ENCODE data around the gene FBLN2. TPM values are rescaled to one million over a fixed set of nuclear protein-coding genes. Genes with fewer than 3 reads are reported as not detected.

Gene FBLN2
- total and polyA plus RNA-seq, 4 donors, result 16.7 to 494 (median 68.4) TPM

DNA sequence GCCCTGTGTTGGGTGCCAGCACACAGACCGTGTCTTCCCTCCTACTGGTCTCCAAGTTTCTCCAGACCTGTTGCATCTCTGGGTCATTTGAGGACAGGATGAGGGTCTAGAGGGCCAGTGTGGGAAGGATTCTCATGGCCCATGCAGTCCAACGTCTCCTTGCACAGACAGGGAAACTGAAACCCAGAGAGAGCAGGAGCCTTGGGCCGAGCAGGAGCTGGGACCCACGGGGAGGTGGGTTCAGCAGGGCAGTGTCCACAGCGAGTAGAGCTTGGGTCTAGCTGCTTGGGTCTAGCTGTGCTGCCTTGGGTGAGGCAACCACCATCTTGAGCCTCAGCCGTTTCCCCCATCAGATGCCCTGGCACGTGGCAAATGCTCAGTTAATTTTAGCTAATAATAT, 36.5 kb upstream of the FBLN2 start:
- H3K27me3 ChIP-seq (ENCODE audit: control insufficient read depth in 1 of 2, insufficient read depth in 2 of 2, low read length in 1 of 2), result no peaks in the 10 kb centered on the region
- DNase-seq, result peak; percentile 21 to 34
- no peaks in the 10 kb centered on the region for H3K4me1 ChIP-seq (ENCODE audit: control insufficient read depth in 1 of 2, insufficient read depth in 2 of 2, low read length in 2 of 2)
- H3K36me3 ChIP-seq (ENCODE audit: control insufficient read depth in 1 of 2, insufficient read depth in 2 of 2, low read length in 1 of 2), result no peaks in the 10 kb centered on the region
- intact Hi-C loops (cut with DNase I), result no loop called here
- no peaks in the 10 kb centered on the region for H3K9me3 ChIP-seq (ENCODE audit: control insufficient read depth, low read length)
- no peak for ATAC-seq (ENCODE audit: low FRiP score)
- WGBS, 2 donors, result 81 to 93% methylated on average over 7 of the region's 7 CpGs
- no peak overlapping the region for H3K27ac ChIP-seq (ENCODE audit: low read depth in 1 of 2, low read length in 2 of 2)
- no peak overlapping the region for H3K4me3 ChIP-seq (ENCODE audit: low read length in 2 of 2)

DNA sequence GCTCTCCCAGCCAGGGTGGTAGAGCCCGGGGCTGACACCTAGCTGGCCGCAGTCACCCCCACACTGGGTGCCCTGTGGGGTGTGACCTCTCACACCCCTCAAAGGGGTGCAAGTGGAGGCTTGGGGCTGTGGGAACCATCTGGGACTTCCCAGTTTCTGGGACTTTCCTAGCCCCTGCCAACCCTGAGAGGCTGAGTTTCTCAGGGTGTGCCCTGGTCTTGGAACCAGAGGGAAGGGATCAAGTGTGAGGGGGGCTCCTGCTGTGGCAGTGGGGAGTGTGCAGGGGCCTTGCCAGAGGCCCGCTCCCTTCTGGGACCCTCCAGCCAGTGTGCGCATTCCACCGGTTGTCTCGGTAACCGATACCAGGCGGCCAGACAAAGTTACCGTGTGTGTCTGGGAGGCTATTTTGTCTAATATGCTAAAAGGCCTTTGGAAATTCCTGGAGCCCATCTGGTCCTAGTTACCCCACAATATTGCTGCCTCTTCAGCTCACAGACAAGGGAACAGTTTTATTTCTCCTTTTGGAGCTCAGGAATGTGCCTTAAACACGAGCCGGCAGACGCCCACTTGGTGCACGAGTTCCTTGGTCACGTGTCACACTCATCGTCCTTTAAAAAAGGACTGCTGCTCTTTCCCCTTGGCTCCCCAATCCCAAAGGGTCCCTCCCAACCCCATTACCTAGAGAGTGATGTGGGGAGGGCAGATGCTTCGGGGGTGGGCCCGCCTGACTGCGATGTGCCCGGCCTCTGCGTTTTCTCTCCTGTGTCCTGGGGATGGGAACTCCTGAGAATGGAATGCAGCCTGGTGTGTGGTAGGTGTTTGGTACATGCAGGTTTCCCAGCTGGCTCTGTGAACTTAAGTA, 35.6 kb upstream of the FBLN2 start:
- intact Hi-C loops (cut with DNase I), result no loop called here
- peak; percentile 42 for DNase-seq
- no peak overlapping the region for H3K27ac ChIP-seq (ENCODE audit: low read depth in 1 of 2, low read length in 2 of 2)

DNA sequence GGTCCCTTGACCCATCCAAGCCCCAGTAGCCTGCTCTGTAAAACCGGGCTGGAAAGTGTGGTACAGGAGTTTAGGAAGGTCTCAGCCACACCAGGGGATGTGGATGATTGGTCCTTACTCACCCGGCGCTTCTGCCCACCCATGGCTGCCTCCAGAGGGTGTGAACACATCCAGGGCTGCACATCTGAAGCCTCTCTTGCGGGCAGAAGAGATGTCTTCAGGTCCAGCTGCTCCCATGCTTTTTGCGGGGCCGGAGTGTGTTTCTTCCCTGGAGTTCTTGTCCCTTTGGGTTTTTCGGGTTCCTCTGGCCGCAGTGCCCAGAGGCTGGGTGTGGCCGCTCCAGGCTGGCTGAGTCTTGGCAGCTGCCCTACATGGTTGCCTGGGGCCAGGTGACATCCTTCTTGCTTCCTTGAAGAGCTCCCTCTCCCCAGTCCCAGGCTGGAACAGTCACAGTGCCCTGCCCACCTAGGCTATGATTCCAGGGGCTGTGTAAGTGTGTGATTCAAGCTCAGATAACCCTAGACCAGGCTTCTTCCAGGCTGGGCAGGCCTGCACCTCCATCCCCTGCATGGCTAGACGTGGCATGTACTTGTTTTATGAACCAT, 34.9 kb upstream of the FBLN2 start:
- no peak overlapping the region for H3K27ac ChIP-seq (ENCODE audit: low read depth in 1 of 2, low read length in 2 of 2)
- intact Hi-C loops (cut with DNase I), result no loop called here

More for the DNA sequence above, 35.6 kb upstream of the FBLN2 start:
- no peaks in the 10 kb centered on the region for H3K36me3 ChIP-seq (ENCODE audit: control insufficient read depth in 1 of 2, insufficient read depth in 2 of 2, low read length in 1 of 2)
- H3K4me1 ChIP-seq (ENCODE audit: control insufficient read depth in 1 of 2, insufficient read depth in 2 of 2, low read length in 2 of 2), result no peaks in the 10 kb centered on the region
- H3K9me3 ChIP-seq (ENCODE audit: control insufficient read depth, low read length), result no peaks in the 10 kb centered on the region
- no peak overlapping the region for H3K4me3 ChIP-seq (ENCODE audit: low read length in 2 of 2)
- WGBS, 2 donors, result 83 to 87% methylated on average over 20 of the region's 20 CpGs
- H3K27me3 ChIP-seq (ENCODE audit: control insufficient read depth in 1 of 2, insufficient read depth in 2 of 2, low read length in 1 of 2), result no peaks in the 10 kb centered on the region
- no peak for ATAC-seq (ENCODE audit: low FRiP score)

DNA sequence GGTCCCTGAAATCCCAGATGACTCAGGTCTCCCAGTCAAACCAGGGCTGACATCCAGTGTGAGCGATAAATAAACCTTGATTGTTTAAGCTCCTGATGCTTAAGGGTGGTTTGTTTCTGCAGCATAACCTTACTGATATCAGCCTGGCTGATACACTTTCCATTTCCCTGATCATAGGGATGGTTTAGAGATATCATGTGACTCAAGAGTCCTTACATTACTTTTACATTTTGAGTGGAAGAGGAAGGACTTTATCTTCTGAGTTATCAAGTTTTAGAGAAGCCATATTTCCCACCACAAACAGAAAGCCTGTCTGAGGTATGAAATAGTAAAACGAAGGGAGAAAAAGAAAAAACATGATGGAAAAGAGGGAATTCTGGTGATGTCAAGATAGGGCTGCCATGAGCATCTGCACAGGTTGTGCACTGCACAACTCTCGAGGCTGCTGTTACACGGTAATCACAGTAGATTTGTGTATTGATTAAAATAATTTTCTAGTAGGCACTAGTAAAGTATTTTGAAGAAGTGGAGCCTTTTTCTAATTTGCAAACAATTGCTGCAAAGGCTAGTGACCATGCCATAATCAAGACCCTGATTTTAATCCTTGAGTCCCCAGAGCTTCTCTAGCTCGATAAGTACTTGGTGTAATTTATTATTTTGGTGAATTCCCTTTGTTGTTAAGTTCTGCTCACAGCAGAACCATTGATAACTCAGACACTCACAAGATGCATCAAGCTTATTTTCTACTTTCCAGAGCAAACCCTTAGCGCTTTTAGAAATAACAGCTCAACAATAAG, 34.1 kb upstream of the FBLN2 start:
- no peak overlapping the region for H3K27ac ChIP-seq (ENCODE audit: low read depth in 1 of 2, low read length in 2 of 2)

More for the DNA sequence above, 34.9 kb upstream of the FBLN2 start:
- Histone ChIP-seq H3K9me3 (ENCODE audit: control insufficient read depth, low read length) (no peaks in the 10 kb centered on the region), H3K27me3 (ENCODE audit: control insufficient read depth in 1 of 2, insufficient read depth in 2 of 2, low read length in 1 of 2) (no peaks in the 10 kb centered on the region), H3K4me3 (ENCODE audit: low read length in 2 of 2) (no peak overlapping the region), H3K4me1 (ENCODE audit: control insufficient read depth in 1 of 2, insufficient read depth in 2 of 2, low read length in 2 of 2) (no peaks in the 10 kb centered on the region), H3K36me3 (ENCODE audit: control insufficient read depth in 1 of 2, insufficient read depth in 2 of 2, low read length in 1 of 2) (no peaks in the 10 kb centered on the region)
- peak in 1 of 2 donors; percentile 30 for DNase-seq
- WGBS, 2 donors, result 83 to 85% methylated on average over 10 of the region's 10 CpGs
- ATAC-seq (ENCODE audit: low FRiP score), result no peak

DNA sequence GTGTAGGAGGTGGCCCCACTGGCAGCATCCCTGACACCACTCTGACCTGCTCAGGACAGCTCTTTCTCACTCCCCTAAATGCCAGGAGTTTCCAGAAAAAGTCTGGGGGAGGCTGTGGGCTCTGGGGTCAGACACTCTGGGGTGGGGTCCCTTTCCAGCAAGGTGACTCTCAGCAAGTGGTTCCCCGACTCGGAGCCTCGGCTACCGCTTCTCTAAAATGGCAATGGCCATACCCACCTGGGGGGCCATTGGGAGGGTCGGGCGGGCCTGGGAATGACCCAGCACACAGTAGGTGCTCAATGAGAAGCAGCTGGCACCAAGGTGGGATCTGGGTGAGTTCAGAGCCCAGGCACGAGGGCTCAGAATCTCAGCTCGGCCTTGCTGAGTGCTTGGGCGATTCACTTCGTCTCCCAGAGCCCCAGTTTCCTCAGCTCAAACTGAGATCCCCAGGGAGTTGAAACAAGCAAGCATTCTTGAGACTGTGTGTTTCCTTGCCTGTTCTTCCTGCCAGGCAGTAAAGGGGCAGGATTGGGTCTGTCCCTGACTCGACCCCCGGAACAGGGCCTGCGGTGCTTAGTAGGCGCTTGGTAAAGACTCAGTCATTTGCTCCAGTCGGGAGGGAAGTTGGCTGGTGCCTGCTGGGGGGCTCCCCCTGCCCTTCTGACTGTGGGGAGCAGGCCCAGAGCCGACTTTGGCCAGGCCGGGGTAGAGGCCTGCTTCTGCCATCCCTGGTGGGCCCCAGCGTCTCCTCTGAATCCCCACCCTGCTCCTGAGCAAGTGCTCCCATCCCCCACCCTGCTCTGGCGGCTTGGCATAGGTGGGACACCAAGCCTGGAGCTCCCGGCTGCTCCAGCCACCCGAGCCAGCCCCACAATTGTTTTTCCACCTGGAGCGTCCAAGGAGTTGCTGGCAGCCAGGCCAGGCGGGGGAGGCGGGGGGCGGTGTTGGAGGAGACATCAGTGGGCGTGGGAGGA, 32.9 kb upstream of the FBLN2 start:
- 41 to 49% methylated on average over 26 of the region's 26 CpGs for WGBS, 2 donors
- Histone ChIP-seq H3K27me3 (ENCODE audit: control insufficient read depth in 1 of 2, insufficient read depth in 2 of 2, low read length in 1 of 2) (no peaks in the 10 kb centered on the region), H3K36me3 (ENCODE audit: control insufficient read depth in 1 of 2, insufficient read depth in 2 of 2, low read length in 1 of 2) (no peaks in the 10 kb centered on the region), H3K4me1 (ENCODE audit: control insufficient read depth in 1 of 2, insufficient read depth in 2 of 2, low read length in 2 of 2) (no peaks in the 10 kb centered on the region), H3K27ac (ENCODE audit: low read depth in 1 of 2, low read length in 2 of 2) (no peak overlapping the region), H3K4me3 (ENCODE audit: low read length in 2 of 2) (no peak overlapping the region), H3K9me3 (ENCODE audit: control insufficient read depth, low read length) (no peaks in the 10 kb centered on the region)
- ATAC-seq (ENCODE audit: low FRiP score) (no peak), DNase-seq (no peak)
- intact Hi-C loops (cut with DNase I), result no loop called here

More for the DNA sequence above, 34.1 kb upstream of the FBLN2 start:
- H3K36me3 ChIP-seq (ENCODE audit: control insufficient read depth in 1 of 2, insufficient read depth in 2 of 2, low read length in 1 of 2), result no peaks in the 10 kb centered on the region
- no peaks in the 10 kb centered on the region for H3K27me3 ChIP-seq (ENCODE audit: control insufficient read depth in 1 of 2, insufficient read depth in 2 of 2, low read length in 1 of 2)
- ATAC-seq (ENCODE audit: low FRiP score) (no peak), DNase-seq (no peak)
- no peaks in the 10 kb centered on the region for H3K9me3 ChIP-seq (ENCODE audit: control insufficient read depth, low read length)
- intact Hi-C loops (cut with DNase I), result no loop called here
- H3K4me3 ChIP-seq (ENCODE audit: low read length in 2 of 2), result no peak overlapping the region
- WGBS, 2 donors, result 93 to 95% methylated on average over 6 of the region's 6 CpGs
- H3K4me1 ChIP-seq (ENCODE audit: control insufficient read depth in 1 of 2, insufficient read depth in 2 of 2, low read length in 2 of 2), result no peaks in the 10 kb centered on the region

DNA sequence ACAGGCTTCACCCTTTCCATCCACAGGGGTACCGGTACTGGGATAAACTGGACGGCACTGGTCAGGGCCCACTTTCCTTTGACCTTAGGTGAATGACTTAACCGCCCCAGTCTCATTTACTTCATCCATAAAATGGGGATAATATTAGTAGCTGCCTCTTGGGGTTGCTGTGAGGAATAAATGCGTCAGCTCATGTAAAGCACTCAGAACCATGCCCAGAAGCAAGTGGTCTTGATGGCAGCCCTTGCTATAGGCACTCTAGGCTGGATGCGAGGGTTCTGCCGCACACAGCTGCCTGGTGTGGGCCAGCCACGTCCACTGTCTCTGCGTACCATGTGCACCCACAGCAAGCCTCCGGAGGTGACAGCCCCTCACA, 32.2 kb upstream of the FBLN2 start:
- DNase-seq, result no peak
- ATAC-seq (ENCODE audit: low FRiP score), result no peak
- Histone ChIP-seq H3K4me1 (ENCODE audit: control insufficient read depth in 1 of 2, insufficient read depth in 2 of 2, low read length in 2 of 2) (no peaks in the 10 kb centered on the region), H3K36me3 (ENCODE audit: control insufficient read depth in 1 of 2, insufficient read depth in 2 of 2, low read length in 1 of 2) (no peaks in the 10 kb centered on the region), H3K27me3 (ENCODE audit: control insufficient read depth in 1 of 2, insufficient read depth in 2 of 2, low read length in 1 of 2) (no peaks in the 10 kb centered on the region), H3K4me3 (ENCODE audit: low read length in 2 of 2) (no peak overlapping the region), H3K27ac (ENCODE audit: low read depth in 1 of 2, low read length in 2 of 2) (no peak overlapping the region), H3K9me3 (ENCODE audit: control insufficient read depth, low read length) (no peaks in the 10 kb centered on the region)
- intact Hi-C loops (cut with DNase I), result no loop called here
- 77 to 86% methylated on average over 9 of the region's 9 CpGs for WGBS, 2 donors

DNA sequence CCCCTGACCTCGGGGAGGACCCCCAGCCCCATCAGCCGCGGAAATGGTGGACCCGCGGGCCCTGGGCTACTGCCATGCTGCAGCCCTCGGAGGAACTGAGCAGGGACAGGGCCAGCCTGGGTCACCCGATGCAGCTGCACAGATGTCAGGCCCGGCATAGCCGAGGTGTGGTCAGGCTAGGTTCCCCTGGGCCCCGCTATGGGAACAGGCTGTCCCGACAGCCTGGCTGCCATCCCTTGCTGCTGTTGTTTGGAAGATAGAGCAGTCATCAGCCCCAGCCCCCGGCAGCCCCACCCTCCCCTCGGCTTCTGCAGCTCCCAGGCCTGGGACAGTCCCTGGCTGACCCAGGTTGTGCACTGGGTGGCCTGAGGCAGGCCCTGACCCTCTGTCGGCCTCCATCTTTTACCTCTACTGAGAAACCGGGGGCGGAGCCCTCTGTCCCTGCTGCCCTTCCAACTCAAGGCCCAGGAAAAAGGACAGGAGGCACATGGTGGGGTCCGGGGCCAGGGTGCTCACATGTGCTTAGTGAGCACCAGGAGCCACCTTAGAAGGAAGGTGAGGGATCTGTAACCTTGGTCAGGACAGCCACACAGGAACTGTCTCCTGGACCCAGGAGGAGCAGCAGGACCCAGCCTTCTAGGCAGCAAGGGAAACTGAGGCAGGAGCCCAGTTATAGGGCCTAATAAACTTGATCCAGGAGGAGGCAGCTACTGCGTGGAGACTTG, 31.5 kb upstream of the FBLN2 start:
- no peaks in the 10 kb centered on the region for H3K4me1 ChIP-seq (ENCODE audit: control insufficient read depth in 1 of 2, insufficient read depth in 2 of 2, low read length in 2 of 2)
- no peaks in the 10 kb centered on the region for H3K27me3 ChIP-seq (ENCODE audit: control insufficient read depth in 1 of 2, insufficient read depth in 2 of 2, low read length in 1 of 2)
- no peak overlapping the region for H3K27ac ChIP-seq (ENCODE audit: low read depth in 1 of 2, low read length in 2 of 2)
- WGBS, 2 donors, result 65 to 72% methylated on average over 18 of the region's 18 CpGs
- H3K9me3 ChIP-seq (ENCODE audit: control insufficient read depth, low read length), result no peaks in the 10 kb centered on the region
- intact Hi-C loops (cut with DNase I), result no loop called here
- ATAC-seq (ENCODE audit: low FRiP score), result peak; percentile 68
- DNase-seq, result peak in 1 of 2 donors; percentile 65
- H3K4me3 ChIP-seq (ENCODE audit: low read length in 2 of 2), result no peak overlapping the region
- H3K36me3 ChIP-seq (ENCODE audit: control insufficient read depth in 1 of 2, insufficient read depth in 2 of 2, low read length in 1 of 2), result no peaks in the 10 kb centered on the region

All from aorta (tissue), 5 donors.